Activated CD4-positive, alpha-beta memory T cell treated with anti-CD3 and anti-CD28 coated beads for 36 hours (primary cell): ENCODE measurements around the gene TTC28. TPM values are rescaled to one million over a fixed set of nuclear protein-coding genes. Genes with fewer than 3 reads are reported as not detected.
"Not testable (repeated sequence)": the region's sequence is repeated elsewhere in the genome, so short reads cannot be mapped to it uniquely, and the experiment has no call there.

Source experiments
- CTCF ChIA-PET: fragments of 350-600 bp; sonication (Branson Sonifier 250); formaldehyde crosslinking; loops from one replicate; lab custom pipeline; 2021; ENCODE audit warnings: antibody characterized with exemption, inconsistent platforms; lab: Charles Lee
- POLR2A ChIA-PET: fragments of 350-600 bp; sonication (Branson Sonifier 250); formaldehyde crosslinking; loops from one replicate; lab custom pipeline; 2021; ENCODE audit warnings: antibody characterized with exemption; lab: Charles Lee
- DNase-seq: peaks from one replicate; pipeline ENCODE4 v3.0.0-alpha.2; 2020
- H3K27ac Mint-ChIP-seq: one replicate; pipeline ENCODE4 v1.8.0; 2021; ENCODE audit warnings: mixed read lengths
- H3K27me3 Mint-ChIP-seq: one replicate; pipeline ENCODE4 v1.8.0; 2021; ENCODE audit warnings: mixed read lengths
- H3K36me3 Mint-ChIP-seq: one replicate; pipeline ENCODE4 v1.8.0; 2021; ENCODE audit warnings: mixed read lengths
- H3K4me1 Mint-ChIP-seq: one replicate; pipeline ENCODE4 v1.8.0; 2021; ENCODE audit warnings: low read depth, mixed read lengths
- H3K4me3 Mint-ChIP-seq: one replicate; pipeline ENCODE4 v1.8.0; 2021; ENCODE audit warnings: mild to moderate bottlenecking, mixed read lengths
- H3K9me3 Mint-ChIP-seq: one replicate; pipeline ENCODE4 v1.8.0; 2021; ENCODE audit warnings: mixed read lengths
- intact Hi-C: fragments of 100-400 bp; cut with micrococcal nuclease; formaldehyde crosslinking; loops from one replicate; pipeline ENCODE4 v1.15.1; 2023
- total RNA-seq, 2 experiments: library from RNA; stranded (reverse); gene quantifications; one replicate each; pipeline ENCODE4 v1.2.3, GENCODE V29; 2021

TTC28 gene
- total RNA-seq, 2 experiments from 2014 or later = 0.59 to 0.80 TPM

- Mint-ChIP-seq H3K27me3 (peaks cover 9% of the 10 kb centered on the region), H3K27ac (no peak overlapping the region), H3K4me1 (no peaks in the 10 kb centered on the region), H3K36me3 (no peaks in the 10 kb centered on the region), H3K9me3 (no peaks in the 10 kb centered on the region), H3K4me3 (no peak overlapping the region)
- ChIA-PET POLR2A (no interaction called here), CTCF (interaction anchor here (0.7 to 3.6 kb wide), 4 partner anchors 204 to 575 kb away, joined by 3 to 19 read pairs (median 4); no protein-coding TSS in a partner anchor)
- DNase-seq = no peak
- intact Hi-C loops = loop anchor here (2.0 to 10.0 kb wide), 3 partner anchors 540 to 650 kb away; no protein-coding TSS in a partner anchor
Observed at GRCh38 chr22:28594797-28595462, 84.7 kb downstream of the TTC28 start.

GRCh38 chr22:28594076-28594796 lies 85.4 kb downstream of the TTC28 start:
- no peaks in the 10 kb centered on the region for H3K36me3 Mint-ChIP-seq
- CTCF ChIA-PET = interaction anchor here (0.9 to 3.6 kb wide), 3 partner anchors 205 to 574 kb away, joined by 3 to 19 read pairs (median 6); no protein-coding TSS in a partner anchor
- H3K27me3 Mint-ChIP-seq = peaks cover 9% of the 10 kb centered on the region
- POLR2A ChIA-PET = interaction anchor here (1.0 kb wide), 1 partner anchor 217 kb away, joined by 3 read pairs; no protein-coding TSS in a partner anchor
- H3K27ac Mint-ChIP-seq = no peak overlapping the region
- intact Hi-C loops = loop anchor here (2.0 to 10.0 kb wide), 3 partner anchors 539 to 651 kb away; no protein-coding TSS in a partner anchor
- no peak for DNase-seq
- no peaks in the 10 kb centered on the region for H3K9me3 Mint-ChIP-seq
- no peaks in the 10 kb centered on the region for H3K4me1 Mint-ChIP-seq
- H3K4me3 Mint-ChIP-seq = no peak overlapping the region

GRCh38 chr22:28593299-28593698 lies 86.3 kb downstream of the TTC28 start:
- H3K27me3 Mint-ChIP-seq = peaks cover 13% of the 10 kb centered on the region
- ChIA-PET POLR2A (interaction anchor here (1.0 kb wide), 1 partner anchor 218 kb away, joined by 3 read pairs; no protein-coding TSS in a partner anchor), CTCF (interaction anchor here (1.0 to 3.6 kb wide), 6 partner anchors 8 to 574 kb away, joined by 3 to 19 read pairs (median 7); no protein-coding TSS in a partner anchor)
- no peaks in the 10 kb centered on the region for H3K36me3 Mint-ChIP-seq
- no peak overlapping the region for H3K4me3 Mint-ChIP-seq
- intact Hi-C loops = loop anchor here (10.0 kb wide), 2 partner anchors 538 to 652 kb away; no protein-coding TSS in a partner anchor
- H3K4me1 Mint-ChIP-seq = no peaks in the 10 kb centered on the region
- no peak overlapping the region for H3K27ac Mint-ChIP-seq
- no peak for DNase-seq
- H3K9me3 Mint-ChIP-seq = no peaks in the 10 kb centered on the region

DNA sequence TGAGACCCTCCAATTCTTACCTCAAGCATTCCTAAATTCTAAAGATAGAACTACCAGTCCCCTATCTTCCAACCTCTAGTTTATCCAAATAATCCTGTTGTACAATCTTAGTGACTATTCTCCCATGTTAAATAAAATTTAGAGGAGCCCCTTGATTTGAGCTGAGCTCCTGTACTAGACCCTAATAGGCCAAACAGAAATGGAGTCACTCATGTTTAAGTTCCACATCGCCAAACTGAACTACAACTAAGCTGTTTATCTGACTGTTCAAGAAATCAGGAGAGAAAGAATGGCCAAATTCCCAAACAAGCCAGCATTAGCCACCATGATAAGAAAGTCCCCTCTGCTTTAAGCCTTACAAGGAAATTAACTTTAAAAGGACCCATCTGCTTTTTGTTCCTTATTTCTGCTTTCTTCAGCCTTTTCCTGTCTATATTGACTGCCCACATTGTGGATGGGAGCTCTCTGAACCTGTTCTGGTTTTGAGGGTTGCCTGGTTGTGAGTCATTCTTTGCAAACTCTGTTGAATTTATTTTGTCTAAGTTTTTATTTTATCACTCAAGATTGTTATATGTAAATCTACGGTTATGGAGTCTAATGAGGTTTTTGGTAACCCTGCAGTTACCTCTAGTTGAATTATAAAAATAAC lies 90.4 kb downstream of the TTC28 start:
- H3K4me3 Mint-ChIP-seq = no peak overlapping the region
- no peak for DNase-seq
- H3K27me3 Mint-ChIP-seq = peaks cover 8% of the 10 kb centered on the region
- POLR2A ChIA-PET = no interaction called here
- H3K36me3 Mint-ChIP-seq = no peaks in the 10 kb centered on the region
- no peaks in the 10 kb centered on the region for H3K4me1 Mint-ChIP-seq
- CTCF ChIA-PET = interaction anchor here (1.7 kb wide), 1 partner anchor 11 kb away, joined by 8 read pairs; no protein-coding TSS in a partner anchor
- no peaks in the 10 kb centered on the region for H3K9me3 Mint-ChIP-seq
- intact Hi-C loops = no loop called here
- H3K27ac Mint-ChIP-seq = no peak overlapping the region

DNA sequence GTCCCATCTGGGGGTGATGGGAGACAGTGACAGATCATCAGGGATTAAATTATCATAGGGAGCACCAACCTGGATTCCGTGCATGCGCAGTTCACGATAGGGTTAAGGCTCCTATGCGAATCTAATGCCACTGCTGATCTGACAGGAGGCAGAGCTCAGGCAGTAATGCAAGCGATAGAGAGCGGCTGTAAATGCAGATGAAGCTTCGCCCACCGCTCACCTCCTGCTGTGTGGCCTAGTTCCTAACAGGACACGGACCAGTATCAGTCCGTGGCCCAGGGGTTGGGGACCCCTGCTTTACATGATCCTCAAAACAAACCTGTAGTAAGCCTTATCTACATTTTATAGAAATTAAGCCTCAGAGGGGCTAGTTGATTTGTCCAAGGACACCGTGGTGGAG lies 94.3 kb downstream of the TTC28 start:
- Mint-ChIP-seq H3K4me1 (no peaks in the 10 kb centered on the region), H3K4me3 (no peak overlapping the region), H3K9me3 (no peaks in the 10 kb centered on the region), H3K27me3 (peaks cover 7% of the 10 kb centered on the region), H3K27ac (no peak overlapping the region), H3K36me3 (no peaks in the 10 kb centered on the region)
- DNase-seq = no peak
- ChIA-PET CTCF (no interaction called here), POLR2A (no interaction called here)
- intact Hi-C loops = no loop called here

DNA sequence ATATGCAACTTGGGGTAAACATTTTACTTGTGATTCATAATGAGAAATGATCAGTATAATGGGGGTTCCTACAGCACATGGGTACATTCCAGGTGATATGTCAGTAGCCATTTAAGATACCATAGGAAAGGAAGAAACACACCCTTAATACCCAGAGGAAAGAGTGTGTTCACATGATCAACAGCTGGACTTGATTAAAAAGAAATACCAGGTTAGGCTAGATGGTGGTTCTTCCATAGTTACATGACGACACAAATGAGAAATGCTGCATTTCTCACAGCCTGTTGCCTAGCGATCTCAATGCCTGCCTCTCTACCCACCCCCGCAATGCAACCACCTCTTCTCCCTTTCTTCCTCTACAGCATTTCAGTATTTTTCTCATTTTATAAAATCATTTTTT lies 96.8 kb downstream of the TTC28 start:
- no peaks in the 10 kb centered on the region for H3K36me3 Mint-ChIP-seq
- H3K4me3 Mint-ChIP-seq = no peak overlapping the region
- no peaks in the 10 kb centered on the region for H3K4me1 Mint-ChIP-seq
- H3K27ac Mint-ChIP-seq = no peak overlapping the region
- POLR2A ChIA-PET = no interaction called here
- DNase-seq = no peak
- H3K27me3 Mint-ChIP-seq = peaks cover 10% of the 10 kb centered on the region
- intact Hi-C loops = no loop called here
- CTCF ChIA-PET = no interaction called here
- H3K9me3 Mint-ChIP-seq = no peaks in the 10 kb centered on the region

- peaks cover 20% of the 10 kb centered on the region for H3K27me3 Mint-ChIP-seq
- ChIA-PET POLR2A (no interaction called here), CTCF (no interaction called here)
- intact Hi-C loops = no loop called here
- no peaks in the 10 kb centered on the region for H3K9me3 Mint-ChIP-seq
- no peak overlapping the region for H3K4me3 Mint-ChIP-seq
- H3K36me3 Mint-ChIP-seq = no peaks in the 10 kb centered on the region
- no peak overlapping the region for H3K27ac Mint-ChIP-seq
- DNase-seq = no peak
- H3K4me1 Mint-ChIP-seq = no peaks in the 10 kb centered on the region
Observed at GRCh38 chr22:28581016-28581415, 98.6 kb downstream of the TTC28 start.

- Mint-ChIP-seq H3K27ac (no peak overlapping the region), H3K4me1 (no peaks in the 10 kb centered on the region), H3K4me3 (no peak overlapping the region), H3K9me3 (no peaks in the 10 kb centered on the region), H3K27me3 (peaks cover 35% of the 10 kb centered on the region), H3K36me3 (no peaks in the 10 kb centered on the region)
- POLR2A ChIA-PET = no interaction called here
- CTCF ChIA-PET = no interaction called here
- intact Hi-C loops = no loop called here
- DNase-seq = no peak
Observed at GRCh38 chr22:28576162-28576561, 103.5 kb downstream of the TTC28 start.

- no peak overlapping the region for H3K4me3 Mint-ChIP-seq
- ChIA-PET CTCF (no interaction called here), POLR2A (no interaction called here)
- intact Hi-C loops = no loop called here
- H3K36me3 Mint-ChIP-seq = no peaks in the 10 kb centered on the region
- H3K27ac Mint-ChIP-seq = no peak overlapping the region
- peaks cover 33% of the 10 kb centered on the region for H3K27me3 Mint-ChIP-seq
- DNase-seq = no peak
- H3K4me1 Mint-ChIP-seq = no peaks in the 10 kb centered on the region
- H3K9me3 Mint-ChIP-seq = no peaks in the 10 kb centered on the region
Observed at GRCh38 chr22:28574159-28574788, 105.4 kb downstream of the TTC28 start.

GRCh38 chr22:28570696-28571373 lies 108.8 kb downstream of the TTC28 start:
- no peaks in the 10 kb centered on the region for H3K36me3 Mint-ChIP-seq
- DNase-seq = no peak
- H3K4me3 Mint-ChIP-seq = no peak overlapping the region
- H3K4me1 Mint-ChIP-seq = no peaks in the 10 kb centered on the region
- CTCF ChIA-PET = no interaction called here
- intact Hi-C loops = no loop called here
- POLR2A ChIA-PET = no interaction called here
- H3K27ac Mint-ChIP-seq = no peak overlapping the region
- H3K27me3 Mint-ChIP-seq = peaks cover 20% of the 10 kb centered on the region
- H3K9me3 Mint-ChIP-seq = no peaks in the 10 kb centered on the region

GRCh38 chr22:28568974-28569373 lies 110.7 kb downstream of the TTC28 start:
- intact Hi-C loops, CTCF ChIA-PET, H3K27ac Mint-ChIP-seq, H3K9me3 Mint-ChIP-seq, H3K36me3 Mint-ChIP-seq, DNase-seq, POLR2A ChIA-PET, H3K4me3 Mint-ChIP-seq, H3K4me1 Mint-ChIP-seq: not testable (repeated sequence)
- peaks cover 14% of the 10 kb centered on the region for H3K27me3 Mint-ChIP-seq
